ENCODE results near the gene NCOA3.
A peak's percentile ranks its signal among the peaks of the same experiment; 100 is the strongest.
"Not testable (repeated sequence)": the region's sequence is repeated elsewhere in the genome, so short reads cannot be mapped to it uniquely, and the experiment has no call there.

The NCOA3 gene

GRCh38 chr20:47501482-47502270, at the start of gene NCOA3:
TSS of gene NCOA3 (plus strand) at chr20:47501887. CDS start at chr20:47622248, 120,361 bp downstream.
- peak; percentile 69 to 86 (median 83) for DNase-seq (ENCODE audit: low read depth in 3 of 3, low spot score in 1 of 3)

- no peak for DNase-seq (ENCODE audit: low read depth in 3 of 3, low spot score in 1 of 3)
These were observed 48.9 kb upstream of the NCOA3 start for GRCh38 chr20:47452736-47453161.

GRCh38 chr20:47453167-47453782, 48.4 kb upstream of the NCOA3 start:
- no peak for DNase-seq (ENCODE audit: low read depth in 3 of 3, low spot score in 1 of 3)

DNA sequence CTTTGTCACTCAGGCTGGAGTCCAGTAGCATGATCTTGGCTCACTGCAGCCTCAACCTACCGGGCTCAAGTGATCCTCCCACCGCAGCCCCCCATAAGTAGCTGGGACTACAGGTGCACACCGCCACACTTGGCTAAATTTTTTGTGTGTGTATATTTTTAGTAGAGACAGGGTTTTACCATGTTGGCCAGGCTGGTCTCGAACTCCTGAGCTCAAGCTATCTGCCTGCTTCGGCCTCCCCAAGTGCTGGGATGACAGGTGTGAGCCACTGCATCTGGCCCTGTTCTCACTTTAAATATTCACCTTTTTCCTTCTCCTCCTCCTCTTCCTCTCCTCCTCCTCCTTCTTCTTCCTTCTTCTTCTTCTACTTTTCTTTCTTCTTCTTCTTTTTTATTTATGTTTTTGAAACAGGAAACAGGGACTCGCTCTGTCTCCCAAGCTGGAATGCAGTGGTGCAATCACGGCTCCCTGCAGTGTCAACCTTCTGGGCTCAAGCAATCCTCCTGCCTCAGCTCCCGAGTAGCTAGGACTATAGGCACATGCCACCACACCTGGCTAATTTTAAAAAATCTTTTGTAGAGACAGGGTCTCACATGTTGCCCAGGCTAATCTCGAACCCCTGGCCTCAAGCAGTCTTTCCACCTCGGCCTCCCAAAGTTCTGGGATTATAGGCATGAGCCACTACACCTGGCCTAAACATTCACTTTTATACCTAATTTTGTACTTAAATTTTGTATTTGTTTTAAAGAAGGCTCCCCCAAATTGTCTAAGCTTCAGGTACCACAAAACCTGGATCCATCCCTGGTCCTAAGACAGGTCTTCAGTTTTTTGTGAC, 47.2 kb upstream of the NCOA3 start:
- no peak for DNase-seq (ENCODE audit: low read depth in 3 of 3, low spot score in 1 of 3)

GRCh38 chr20:47455133-47456040, 46.3 kb upstream of the NCOA3 start:
- DNase-seq (ENCODE audit: low read depth in 3 of 3, low spot score in 1 of 3): no peak

DNA sequence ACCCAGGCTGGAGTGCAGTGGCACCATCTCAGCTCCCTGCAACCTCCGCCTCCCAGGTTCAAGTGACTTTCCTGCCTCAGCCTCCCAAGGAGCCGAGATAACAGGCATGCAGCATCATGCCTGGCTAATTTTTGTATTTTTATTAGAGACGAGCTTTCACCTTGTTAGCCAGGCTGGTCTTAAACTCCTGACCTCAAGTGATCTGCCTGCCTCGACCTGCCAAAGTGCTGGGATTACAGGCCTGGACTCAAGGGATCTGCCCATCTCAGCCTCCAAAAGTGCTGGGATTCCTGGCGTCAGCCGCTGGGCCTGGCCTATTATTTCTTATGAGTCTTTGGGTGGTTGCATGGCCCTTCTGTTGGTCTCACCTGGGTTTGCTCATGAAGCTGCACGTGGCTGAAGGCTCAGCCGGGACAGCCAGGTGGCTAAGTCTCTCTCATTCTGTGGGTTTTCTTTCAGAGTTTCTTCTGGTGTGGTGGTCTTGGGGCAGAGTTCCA, 45.6 kb upstream of the NCOA3 start:
- no peak for DNase-seq (ENCODE audit: low read depth in 3 of 3, low spot score in 1 of 3)

DNA sequence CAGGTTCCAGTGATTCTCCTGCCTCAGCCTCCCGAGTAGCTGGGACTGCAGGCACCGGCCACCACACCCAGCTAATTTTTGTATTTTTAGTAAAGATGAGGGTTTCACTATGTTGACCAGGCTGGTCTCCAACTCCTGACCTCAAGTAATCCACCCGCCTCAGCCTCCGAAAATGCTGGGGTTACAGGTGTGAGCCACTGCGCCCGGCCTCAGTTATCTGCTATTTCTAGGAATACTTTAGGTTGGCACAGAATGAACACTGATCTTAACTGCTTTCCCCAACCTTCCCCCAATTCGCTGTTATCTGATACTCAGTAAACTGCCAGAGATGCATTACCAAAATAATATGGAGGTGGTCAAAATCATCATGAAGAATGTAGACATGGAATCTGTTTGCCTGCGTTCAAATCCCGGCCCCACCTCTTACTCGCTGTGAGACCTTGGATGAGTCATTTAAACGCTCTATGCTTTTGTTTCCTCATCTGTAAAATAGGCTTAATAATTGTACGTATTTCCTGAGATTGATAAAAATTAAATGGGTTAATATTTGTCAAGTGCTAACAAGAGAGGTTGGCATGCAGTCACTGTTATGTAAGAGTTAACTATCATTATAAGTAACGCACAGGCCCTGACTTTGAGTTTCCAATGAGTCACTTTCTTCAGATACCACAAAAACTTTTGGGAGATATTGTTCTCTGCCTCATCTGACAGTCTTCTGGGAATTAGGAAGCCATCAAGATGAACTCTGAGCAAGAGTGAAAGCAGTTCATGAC, 44.5 kb upstream of the NCOA3 start:
- no peak for DNase-seq (ENCODE audit: low read depth in 3 of 3, low spot score in 1 of 3)

DNA sequence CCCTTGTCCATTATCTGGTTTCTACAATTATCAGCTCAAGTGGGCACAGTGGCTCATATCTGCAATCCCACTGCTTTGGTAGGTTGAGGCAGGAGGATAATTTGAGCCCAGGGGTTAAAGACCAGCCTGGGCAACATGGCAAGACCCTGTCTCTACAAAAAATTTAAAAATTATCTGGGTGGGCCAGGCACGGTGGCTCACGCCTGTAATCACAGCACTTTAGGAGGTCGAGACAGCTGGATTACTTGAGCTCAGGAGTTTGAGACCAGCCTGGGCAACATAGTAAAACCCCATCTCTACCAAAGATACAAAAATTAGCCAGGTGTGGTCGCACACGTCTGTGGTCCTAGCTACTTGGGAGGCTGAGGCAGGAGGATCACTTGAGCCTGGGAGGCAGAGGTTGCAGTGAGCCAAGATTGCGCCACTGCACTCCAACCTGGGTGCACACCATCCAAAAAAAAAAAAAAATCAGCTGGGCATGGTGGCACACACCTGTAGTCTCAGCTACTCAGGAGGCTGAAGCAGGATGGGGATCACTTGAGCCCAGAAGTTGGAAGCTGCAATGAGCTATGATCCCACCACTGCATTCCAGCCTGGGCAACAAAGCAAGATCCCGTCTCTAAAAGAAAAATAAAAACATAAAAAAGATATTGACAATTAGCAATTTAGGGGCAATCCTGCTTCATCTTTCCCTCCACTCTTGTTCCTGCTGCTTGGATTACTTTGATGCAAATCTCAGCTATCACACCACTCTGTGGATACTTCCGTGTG, 43.2 kb upstream of the NCOA3 start:
- not testable (repeated sequence) for DNase-seq (ENCODE audit: low read depth in 3 of 3, low spot score in 1 of 3)

GRCh38 chr20:47459344-47460073, 42.2 kb upstream of the NCOA3 start:
- no peak for DNase-seq (ENCODE audit: low read depth in 3 of 3, low spot score in 1 of 3)

DNA sequence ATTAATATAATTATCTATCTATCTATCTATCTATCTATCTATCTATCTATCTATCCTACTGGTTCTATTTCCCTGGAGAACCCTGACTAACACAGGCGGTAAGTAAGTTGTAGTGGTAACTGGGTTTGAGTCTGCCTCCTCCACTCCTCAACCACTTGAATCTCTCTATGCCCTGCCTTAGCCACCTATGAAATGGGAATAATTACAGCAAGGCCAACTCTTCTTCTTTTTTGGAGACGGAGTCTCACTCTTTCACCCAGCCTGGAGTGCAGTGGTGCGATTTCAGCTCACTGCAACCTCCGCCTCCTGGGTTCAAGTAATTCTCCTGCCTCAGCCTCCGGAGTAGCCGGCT, 41.0 kb upstream of the NCOA3 start:
- not testable (repeated sequence) for DNase-seq (ENCODE audit: low read depth in 3 of 3, low spot score in 1 of 3)

DNA sequence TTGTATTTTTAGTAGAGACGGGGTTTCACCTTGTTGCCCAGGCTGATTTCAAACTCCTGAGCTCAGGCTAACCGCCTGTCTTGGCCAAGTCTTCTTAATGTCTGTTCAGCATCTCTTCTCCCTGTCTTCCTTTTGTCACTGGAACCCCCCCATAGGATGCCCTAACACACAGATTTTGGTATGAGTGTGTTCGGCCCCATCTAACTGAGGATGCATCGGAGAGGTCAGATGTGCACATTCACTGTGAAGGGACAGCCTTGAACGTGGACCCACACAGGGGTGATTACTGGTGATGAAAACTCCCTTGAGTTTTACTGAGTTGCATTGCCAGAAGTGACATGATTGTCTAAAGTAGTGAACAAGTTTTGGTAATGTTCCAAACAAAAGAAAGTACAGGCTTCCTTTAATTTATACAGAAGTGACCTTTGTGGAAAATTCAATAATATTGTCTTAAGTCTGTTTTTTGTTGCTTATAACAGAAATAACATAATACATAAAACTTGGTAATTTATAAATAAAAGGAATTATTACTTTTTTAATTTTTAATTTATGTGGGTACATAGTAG, 40.5 kb upstream of the NCOA3 start:
- no peak for DNase-seq (ENCODE audit: low read depth in 3 of 3, low spot score in 1 of 3)

DNA sequence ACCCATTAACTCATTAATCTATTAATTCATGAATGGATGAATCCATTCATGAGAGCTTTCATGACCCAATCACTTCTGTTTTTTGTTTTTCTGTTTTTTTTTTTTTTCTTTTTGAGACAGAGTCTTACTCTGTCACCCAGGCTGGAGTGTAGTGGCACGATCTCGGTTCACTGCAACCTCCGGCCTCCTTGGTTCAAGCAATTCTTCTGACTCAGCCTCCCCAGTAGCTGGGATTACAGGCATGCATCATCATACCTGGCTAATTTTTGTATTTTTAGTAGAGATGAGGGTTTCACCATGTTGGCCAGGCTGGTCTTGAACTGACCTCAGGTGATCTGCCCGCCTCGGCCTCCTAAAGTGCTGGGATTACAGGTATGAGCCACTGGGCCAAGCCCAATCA, 39.8 kb upstream of the NCOA3 start:
- DNase-seq (ENCODE audit: low read depth in 3 of 3, low spot score in 1 of 3): not testable (repeated sequence)

GRCh38 chr20:47464380-47465101, 37.1 kb upstream of the NCOA3 start:
- DNase-seq (ENCODE audit: low read depth in 3 of 3, low spot score in 1 of 3): no peak

DNA sequence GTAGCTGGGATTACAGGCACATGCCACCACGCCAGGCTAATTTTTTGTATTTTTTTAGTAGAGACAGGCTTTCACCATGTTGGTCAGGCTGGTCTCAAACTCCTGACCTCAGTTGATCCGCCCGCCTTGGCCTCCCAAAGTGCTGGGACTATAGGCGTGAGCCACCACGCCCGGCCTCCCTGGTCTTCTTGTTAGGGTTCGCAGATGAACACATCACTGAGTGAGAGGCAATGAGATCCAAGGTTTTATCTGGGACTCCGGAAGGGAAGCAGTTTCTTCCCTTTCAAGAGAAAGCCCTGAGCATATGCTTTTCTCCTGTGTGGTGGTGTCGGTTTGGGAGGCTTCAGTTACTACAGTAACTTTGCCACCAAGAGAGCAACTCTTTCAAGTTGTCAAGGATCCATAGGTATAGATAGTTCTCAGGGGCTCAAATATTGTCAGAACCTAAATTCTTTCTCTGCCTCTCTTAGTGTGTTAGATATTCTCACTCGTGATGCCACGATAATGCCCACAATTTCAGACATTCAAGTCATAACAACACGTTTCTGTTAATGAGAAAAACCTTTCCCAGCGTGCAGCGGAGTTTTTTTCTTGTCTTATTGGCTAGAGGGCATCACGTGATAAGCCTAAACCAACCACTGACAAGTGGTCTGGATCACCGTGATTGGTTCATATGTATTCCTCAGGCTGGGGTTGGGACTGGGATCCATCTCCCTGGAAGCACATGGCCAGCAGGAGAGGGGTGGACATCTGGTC, 36.2 kb upstream of the NCOA3 start:
- no peak for DNase-seq (ENCODE audit: low read depth in 3 of 3, low spot score in 1 of 3)

- no peak for DNase-seq (ENCODE audit: low read depth in 3 of 3, low spot score in 1 of 3)
These were observed 35.5 kb upstream of the NCOA3 start for GRCh38 chr20:47466213-47466612.

GRCh38 chr20:47466704-47467459, 34.8 kb upstream of the NCOA3 start:
- DNase-seq (ENCODE audit: low read depth in 3 of 3, low spot score in 1 of 3): no peak
